A549 (cell line): ENCODE data around the gene VPS45. TPM values are rescaled to one million over a fixed set of nuclear protein-coding genes. Genes with fewer than 3 reads are reported as not detected.

Source experiments
- ATAC-seq, 2 experiments: fragments of 200-7000 bp in 1 of 2; fragments of >200 bp in 1 of 2; cut with Nextera tagmentation in 1 of 2; cut with Tn5 transposase in 1 of 2; 3 replicates each; pipeline versions ENCODE4 v1.8.0 to v1.9.1; 2018 to 2020; ENCODE audit warnings: mild to moderate bottlenecking in 1 of 2, moderate library complexity in 1 of 2
- CTCF ChIA-PET: fragments of 300-600 bp; sonication (Branson Sonifier 250); formaldehyde crosslinking; extraction: SDS; loops from one replicate; lab custom pipeline; 2021; ENCODE audit warnings: antibody characterized with exemption, inconsistent platforms; lab: Yijun Ruan, JAX
- POLR2A ChIA-PET: fragments of 350-600 bp; formaldehyde crosslinking; extraction: SDS; loops from one replicate; lab custom pipeline; 2021; ENCODE audit warnings: antibody characterized with exemption, inconsistent platforms; lab: Yijun Ruan, JAX
- DNase-seq, 2 experiments: peaks; one replicate each; pipeline versions ENCODE4 v3.0.0 to v3.0.0-alpha.2; 2011 to 2016; ENCODE audit warnings: low read depth in 1 of 2, low spot score in 1 of 2
- FAIRE-seq: peaks from 2 replicates; lab custom pipeline; 2011; peaks lifted over from hg19 to GRCh38; lab: Jason Lieb, UNC
- H3K27ac ChIP-seq, 2 experiments: fragments of >200 bp; sonication (Bioruptor Twin); formaldehyde crosslinking; 3 replicates each; pipeline ENCODE4 v1.5.1; 2016 to 2017
- H3K4me1 ChIP-seq: fragments of >200 bp; sonication (Bioruptor Twin); formaldehyde crosslinking; 3 replicates; pipeline ENCODE4 v1.6.1; 2016
- H3K4me2 ChIP-seq: fragments of >200 bp; sonication (Bioruptor Twin); formaldehyde crosslinking; 3 replicates; pipeline ENCODE4 v1.6.1; 2016
- H3K4me3 ChIP-seq: fragments of >200 bp; sonication (Bioruptor Twin); formaldehyde crosslinking; 3 replicates; pipeline ENCODE4 v1.5.1; 2016
- H3K9me3 ChIP-seq: fragments of >200 bp; sonication (Bioruptor Twin); formaldehyde crosslinking; 3 replicates; pipeline ENCODE4 v1.6.1; 2016
- BHLHE40 ChIP-seq: IDR thresholded peaks from 2 replicates; pipeline ENCODE4 v1.6.1; 2012; ENCODE audit warnings: low read depth, low read length, inconsistent platforms
- CBX2 ChIP-seq: fragments of 200-600 bp; sonication (generic); IDR thresholded peaks from 2 replicates; pipeline ENCODE4 v1.6.1; 2016; ENCODE audit warnings: low read depth, mild to moderate bottlenecking, borderline replicate concordance
- CHD2 ChIP-seq: fragments of 150-350 bp; IDR thresholded peaks from 2 replicates; pipeline ENCODE4 v1.6.1; 2014; ENCODE audit warnings: low read length; ENCODE audit not compliant: partially characterized antibody
- EHF ChIP-seq: fragments of 250-450 bp; sonication (Bioruptor Pico); IDR thresholded peaks from 2 replicates; pipeline ENCODE4 v1.5.0; 2020; ENCODE audit warnings: mild to moderate bottlenecking
- FOSB ChIP-seq: fragments of 250-450 bp; sonication (Bioruptor Pico); IDR thresholded peaks from 2 replicates; pipeline ENCODE4 v1.5.0; 2020; ENCODE audit warnings: mild to moderate bottlenecking, moderate library complexity
- FOSL2 ChIP-seq, 2 experiments: fragments of 450-650 bp in 1 of 2; fragments of >200 bp in 1 of 2; sonication (Bioruptor Twin) in 1 of 2; formaldehyde crosslinking; IDR thresholded peaks; 2 replicates each; pipeline versions ENCODE4 v1.5.0 to v1.6.1; 2016 to 2020; ENCODE audit warnings: mild to moderate bottlenecking in 1 of 2, moderate library complexity in 1 of 2
- HEYL ChIP-seq: fragments of 250-450 bp; sonication (Bioruptor Pico); IDR thresholded peaks from 2 replicates; pipeline ENCODE4 v1.8.0; 2021; ENCODE audit warnings: mild to moderate bottlenecking, moderate library complexity
- HMGXB4 ChIP-seq: fragments of 250-450 bp; sonication (Bioruptor Pico); IDR thresholded peaks from 2 replicates; pipeline ENCODE4 v1.5.0; 2021; ENCODE audit warnings: mild to moderate bottlenecking, moderate library complexity, borderline replicate concordance
- HOXB5 ChIP-seq: fragments of 250-450 bp; sonication (Bioruptor Pico); IDR thresholded peaks from 2 replicates; pipeline ENCODE4 v1.5.0; 2020; ENCODE audit warnings: mild to moderate bottlenecking, moderate library complexity
- JUNB ChIP-seq: fragments of >200 bp; sonication (Bioruptor Twin); formaldehyde crosslinking; IDR thresholded peaks from 2 replicates; pipeline ENCODE4 v1.6.1; 2016
- MAX ChIP-seq: IDR thresholded peaks from 2 replicates; pipeline ENCODE4 v1.6.1; 2012
- MYC ChIP-seq: IDR thresholded peaks from 2 replicates; pipeline ENCODE4 v1.6.1; 2012; ENCODE audit warnings: mild to moderate bottlenecking, inconsistent platforms, low read length, improper control_type of control experiment, borderline replicate concordance
- NPAS2 ChIP-seq: fragments of 250-450 bp; sonication (Bioruptor Pico); IDR thresholded peaks from 2 replicates; pipeline ENCODE4 v1.8.0; 2022; ENCODE audit warnings: mild to moderate bottlenecking, moderate library complexity, borderline replicate concordance
- PHF8 ChIP-seq: fragments of 200-600 bp; sonication (generic); IDR thresholded peaks from 2 replicates; pipeline ENCODE4 v1.6.1; 2016; ENCODE audit warnings: low read depth, mild to moderate bottlenecking, antibody characterized with exemption, moderate library complexity, borderline replicate concordance
- POLR2A ChIP-seq: IDR thresholded peaks from 2 replicates; pipeline ENCODE4 v1.6.1; 2012; ENCODE audit warnings: mild to moderate bottlenecking, low read length
- POLR2AphosphoS2 ChIP-seq: conservative IDR thresholded peaks from 2 replicates; pipeline ENCODE4 v1.6.1; 2012; ENCODE audit warnings: low read length, improper control_type of control experiment, inconsistent platforms
- RAD21 ChIP-seq, 2 experiments: fragments of >200 bp in 1 of 2; sonication (Bioruptor Twin) in 1 of 2; formaldehyde crosslinking in 1 of 2; IDR thresholded peaks in 1 of 2; conservative IDR thresholded peaks in 1 of 2; 2 replicates in 1 of 2; 3 replicates in 1 of 2; pipeline ENCODE4 v1.6.1; 2012 to 2018; ENCODE audit warnings: inconsistent platforms in 1 of 2
- REST ChIP-seq: fragments of 200-600 bp; sonication (generic); IDR thresholded peaks from 2 replicates; pipeline ENCODE4 v1.6.1; 2016; ENCODE audit warnings: antibody characterized with exemption, mild to moderate bottlenecking, moderate library complexity
- RFX5 ChIP-seq: fragments of 450-650 bp; IDR thresholded peaks from 2 replicates; pipeline ENCODE4 v1.7.1; 2014; ENCODE audit warnings: antibody characterized with exemption, mild to moderate bottlenecking, moderate library complexity
- RNF2 ChIP-seq: fragments of 200-600 bp; sonication (generic); IDR thresholded peaks from 2 replicates; pipeline ENCODE4 v1.6.1; 2016; ENCODE audit warnings: low read depth, mild to moderate bottlenecking, antibody characterized with exemption, moderate library complexity, borderline replicate concordance
- TFCP2L1 ChIP-seq: fragments of 250-450 bp; sonication (Bioruptor Pico); IDR thresholded peaks from 2 replicates; pipeline ENCODE4 v1.5.0; 2021; ENCODE audit warnings: mild to moderate bottlenecking
- TP53 ChIP-seq: fragments of 250-450 bp; sonication (Bioruptor Pico); IDR thresholded peaks from 2 replicates; pipeline ENCODE4 v1.5.0; 2021; ENCODE audit warnings: mild to moderate bottlenecking, moderate library complexity
- ZC3H11A ChIP-seq: fragments of 450-650 bp; IDR thresholded peaks from 2 replicates; pipeline ENCODE4 v1.6.1; 2014; ENCODE audit warnings: antibody characterized with exemption, mild to moderate bottlenecking
- ZNF302 ChIP-seq: fragments of 250-450 bp; sonication (Bioruptor Pico); IDR thresholded peaks from 2 replicates; pipeline ENCODE4 v1.9.0; 2021; ENCODE audit warnings: inconsistent platforms, mild to moderate bottlenecking, moderate library complexity
- ZSCAN20 ChIP-seq: fragments of 250-450 bp; sonication (Bioruptor Pico); IDR thresholded peaks from 2 replicates; pipeline ENCODE4 v1.8.0; 2022; ENCODE audit warnings: mild to moderate bottlenecking, moderate library complexity
- WGBS: methylation state at CpG from one replicate; pipeline ENCODE4 v1.1.6; 2017; ENCODE audit errors: missing lambda C conversion rate; 5-methylcytosine and 5-hydroxymethylcytosine counted together
- polyA plus RNA-seq, 4 experiments: library from polyadenylated mRNA; depleted of rRNA in 3 of 4; stranded (reverse); fragments of >200 nt; fragmentation: RNase III in 1 of 4; extraction: RNeasy Plus Mini Kit Qiagen cat#74134 plus additional on column Dnase treatment in 1 of 4; gene quantifications; 2 replicates in 3 of 4; 3 replicates in 1 of 4; pipeline ENCODE4 v1.2.3, GENCODE V29; 2011 to 2017

VPS45 gene
- polyA plus RNA-seq, 2 of the 4 experiments (the other 2 are of a cell fraction): 22.1 to 49.7 TPM

- no peaks in the 10 kb centered on the region for H3K9me3 ChIP-seq
- no peak for TF ChIP-seq ZSCAN20
- TF ChIP-seq, all 56 proteins: peak for 0
- WGBS: 82% methylated on average over 6 of the region's 6 CpGs
- ChIA-PET POLR2A (no interaction called here), CTCF (no interaction called here)
- DNase-seq: peak in 1 of 2 experiments; percentile 25
- no peak for FAIRE-seq
- H3K4me2 ChIP-seq: no peak overlapping the region; the same call in 2 of the 3 replicates
- no peak overlapping the region for H3K4me3 ChIP-seq
- peaks cover 15% of the 10 kb centered on the region for H3K4me1 ChIP-seq
- no peak overlapping the region for H3K27ac ChIP-seq
- ATAC-seq: no peak; a peak in 1 of 6 replicates
These were observed 45.2 kb upstream of the VPS45 start for GRCh38 chr1:150022357-150022756.

- FAIRE-seq (no peak), ATAC-seq (no peak), DNase-seq (no peak)
- ChIA-PET POLR2A (no interaction called here), CTCF (interaction anchor here (0.6 to 1.6 kb wide), 5 partner anchors 12 to 144 kb away, joined by 3 to 4 read pairs (median 4); partner anchors contain the start of gene OTUD7B)
- 96% methylated on average over 2 of the region's 2 CpGs for WGBS
- H3K4me2 ChIP-seq: no peak overlapping the region
- TF ChIP-seq CHD2 (no peak), POLR2A (no peak), EHF (no peak), FOSB (CRISPR knock-in tag) (no peak), HEYL (CRISPR knock-in tag) (no peak), RAD21 (conservative IDR thresholded peaks at IDR 0.05 in 1 of 2, IDR thresholded peaks at IDR 0.05 in 1 of 2) (no peak), ZSCAN20 (no peak), HMGXB4 (CRISPR knock-in tag) (no peak), NPAS2 (no peak), TP53 (CRISPR knock-in tag) (no peak), MAX (no peak), POLR2AphosphoS2 (no peak), PHF8 (no peak), JUNB (no peak)
- TF ChIP-seq, all 56 proteins: peak for 0
- peaks cover 15% of the 10 kb centered on the region for H3K4me1 ChIP-seq
- no peak overlapping the region for H3K4me3 ChIP-seq
- H3K27ac ChIP-seq: no peak overlapping the region
- no peaks in the 10 kb centered on the region for H3K9me3 ChIP-seq
These were observed 43.4 kb upstream of the VPS45 start for GRCh38 chr1:150024156-150024555.

- DNase-seq (no peak), ATAC-seq (no peak), FAIRE-seq (no peak)
- Histone ChIP-seq H3K27ac (no peak overlapping the region), H3K4me1 (no peaks in the 10 kb centered on the region), H3K4me2 (no peak overlapping the region), H3K4me3 (no peak overlapping the region), H3K9me3 (no peaks in the 10 kb centered on the region)
- POLR2A ChIA-PET: no interaction called here
- 100% methylated on average over 1 of the region's 1 CpG for WGBS
- CTCF ChIA-PET: interaction anchor here (1.1 to 1.3 kb wide), 2 partner anchors 10 to 66 kb away, joined by 3 read pairs; no protein-coding TSS in a partner anchor
- TF ChIP-seq HOXB5 (CRISPR knock-in tag) (no peak), RFX5 (no peak), JUNB (no peak)
These were observed 39.3 kb upstream of the VPS45 start for GRCh38 chr1:150028322-150028721.

GRCh38 chr1:150034336-150034735 lies 33.2 kb upstream of the VPS45 start:
- DNase-seq (no peak), ATAC-seq (no peak), FAIRE-seq (no peak)
- Histone ChIP-seq H3K4me3 (no peak overlapping the region), H3K9me3 (no peaks in the 10 kb centered on the region), H3K4me2 (no peak overlapping the region), H3K4me1 (no peaks in the 10 kb centered on the region), H3K27ac (no peak overlapping the region)
- ChIA-PET CTCF (interaction anchor here (3.4 kb wide), 1 partner anchor 72 kb away, joined by 12 read pairs; no protein-coding TSS in a partner anchor), POLR2A (no interaction called here)
- TF ChIP-seq NPAS2: no peak
- no peak for TF ChIP-seq POLR2A
- no peak for TF ChIP-seq ZNF302 (CRISPR knock-in tag)
- no peak for TF ChIP-seq BHLHE40
- no peak for TF ChIP-seq FOSL2 (IDR thresholded peaks at IDR 0.05)
- no peak for TF ChIP-seq FOSL2 (CRISPR knock-in tag; IDR thresholded peaks at IDR 0.05)
- TF ChIP-seq ZSCAN20: no peak
- TF ChIP-seq CBX2: no peak
- no peak for TF ChIP-seq TFCP2L1 (CRISPR knock-in tag)
- TF ChIP-seq REST: no peak
- no peak for TF ChIP-seq RAD21 (conservative IDR thresholded peaks at IDR 0.05 in 1 of 2, IDR thresholded peaks at IDR 0.05 in 1 of 2)
- TF ChIP-seq ZC3H11A: no peak
- TF ChIP-seq MYC: no peak
- TF ChIP-seq RNF2: no peak
